GM23338 (cell line): ENCODE measurements around the gene MAP2K5. TPM values are rescaled to one million over a fixed set of nuclear protein-coding genes. Genes with fewer than 3 reads are reported as not detected.

Source experiments
- ATAC-seq: fragments of 200-7000 bp; cut with Tn5 transposase; 3 replicates; pipeline ENCODE4 v1.9.1; 2020
- DNase-seq: peaks from one replicate; pipeline ENCODE4 v3.0.0-alpha.2; 2015; ENCODE audit warnings: low spot score
- H2AFZ ChIP-seq: fragments of 200-600 bp; sonication (generic); 2 replicates; pipeline ENCODE4 v1.8.0; 2016; ENCODE audit warnings: antibody characterized with exemption, mild to moderate bottlenecking, moderate library complexity
- H3F3A ChIP-seq: fragments of 200-600 bp; sonication (generic); replicated peaks from 2 replicates; pipeline ENCODE4 v1.8.0; 2017; ENCODE audit warnings: antibody characterized with exemption, mixed run types, low read depth
- H3K27ac ChIP-seq: fragments of 200-600 bp; sonication (generic); 2 replicates; pipeline ENCODE4 v1.6.1; 2016; ENCODE audit warnings: low read depth
- H3K27me3 ChIP-seq: fragments of 200-600 bp; sonication (generic); 2 replicates; pipeline ENCODE4 v1.8.0; 2016; ENCODE audit warnings: mild to moderate bottlenecking, mixed run types, moderate library complexity; ENCODE audit not compliant: insufficient read depth
- H3K36me3 ChIP-seq: fragments of 200-600 bp; sonication (generic); 2 replicates; pipeline ENCODE4 v1.8.0; 2016; ENCODE audit warnings: mild to moderate bottlenecking; ENCODE audit not compliant: insufficient read depth
- H3K4me1 ChIP-seq: fragments of 200-600 bp; sonication (generic); 2 replicates; pipeline ENCODE4 v1.8.0; 2016; ENCODE audit warnings: mild to moderate bottlenecking, moderate library complexity; ENCODE audit not compliant: insufficient read depth
- H3K4me2 ChIP-seq: fragments of 200-600 bp; sonication (generic); 2 replicates; pipeline ENCODE4 v1.7.1; 2017; ENCODE audit warnings: mixed run types
- H3K4me3 ChIP-seq: fragments of 200-600 bp; sonication (generic); 2 replicates; pipeline ENCODE4 v1.6.1; 2016; ENCODE audit warnings: mixed run types
- H3K79me2 ChIP-seq: fragments of 200-600 bp; sonication (generic); replicated peaks from 2 replicates; pipeline ENCODE4 v1.8.0; 2017; ENCODE audit warnings: mild to moderate bottlenecking; ENCODE audit not compliant: insufficient read depth
- H3K9me2 ChIP-seq: fragments of 200-600 bp; sonication (generic); 2 replicates; pipeline ENCODE4 v1.8.0; 2017; ENCODE audit not compliant: insufficient read depth
- H4K20me1 ChIP-seq: fragments of 200-600 bp; sonication (generic); replicated peaks from 2 replicates; pipeline ENCODE4 v1.8.0; 2017; ENCODE audit warnings: mild to moderate bottlenecking; ENCODE audit not compliant: insufficient read depth
- H3K27ac Mint-ChIP-seq: 2 replicates; pipeline ENCODE4 v1.8.0; 2020; ENCODE audit warnings: inconsistent platforms, mild to moderate bottlenecking, moderate library complexity, mixed read lengths
- H3K27me3 Mint-ChIP-seq: 3 replicates; pipeline ENCODE4 v1.8.0; 2022; ENCODE audit warnings: low read depth, mild to moderate bottlenecking, moderate library complexity, mixed read lengths, inconsistent platforms; ENCODE audit not compliant: insufficient read depth, poor library complexity
- H3K36me3 Mint-ChIP-seq: 3 replicates; pipeline ENCODE4 v1.8.0; 2021; ENCODE audit warnings: low read depth, mild to moderate bottlenecking, inconsistent platforms, moderate library complexity, mixed read lengths
- H3K4me1 Mint-ChIP-seq: 3 replicates; pipeline ENCODE4 v1.8.0; 2020; ENCODE audit warnings: mild to moderate bottlenecking, inconsistent platforms, mixed read lengths
- H3K4me3 Mint-ChIP-seq: 3 replicates; pipeline ENCODE4 v1.8.0; 2021; ENCODE audit warnings: moderate library complexity, mild to moderate bottlenecking, inconsistent platforms, mixed read lengths
- H3K9me3 Mint-ChIP-seq: 3 replicates; pipeline ENCODE4 v1.8.0; 2020; ENCODE audit warnings: moderate library complexity, mild to moderate bottlenecking, inconsistent platforms, mixed read lengths
- CREB1 ChIP-seq: fragments of 250-450 bp; sonication (Bioruptor Pico); IDR thresholded peaks from 2 replicates; pipeline ENCODE4 v1.5.0; 2020; ENCODE audit warnings: low read depth, mild to moderate bottlenecking, moderate library complexity
- EZH2 ChIP-seq: fragments of 200-600 bp; sonication (generic); IDR thresholded peaks from one replicate; pipeline ENCODE4 v1.8.0; 2017; ENCODE audit warnings: antibody characterized with exemption, mild to moderate bottlenecking, low read depth; ENCODE audit not compliant: unreplicated experiment
- EZH2phosphoT487 ChIP-seq: fragments of 200-600 bp; sonication (generic); IDR thresholded peaks from one replicate; pipeline ENCODE4 v1.8.1; 2018; ENCODE audit warnings: antibody characterized with exemption; ENCODE audit not compliant: unreplicated experiment
- JUNB ChIP-seq: IDR thresholded peaks from one replicate; pipeline ENCODE4 v1.6.1; 2016; ENCODE audit warnings: antibody characterized with exemption; ENCODE audit not compliant: unreplicated experiment
- NANOG ChIP-seq: IDR thresholded peaks from 2 replicates; pipeline ENCODE4 v1.6.1; 2016; ENCODE audit warnings: antibody characterized with exemption, borderline replicate concordance
- POLR2AphosphoS5 ChIP-seq: IDR thresholded peaks from 2 replicates; pipeline ENCODE4 v1.6.1; 2016; ENCODE audit warnings: antibody characterized with exemption, low read depth
- STAT1 ChIP-seq: IDR thresholded peaks from one replicate; pipeline ENCODE4 v1.6.1; 2016; ENCODE audit warnings: antibody characterized with exemption; ENCODE audit not compliant: unreplicated experiment
- ZNF114 ChIP-seq: fragments of 250-450 bp; sonication (Bioruptor Pico); IDR thresholded peaks from 2 replicates; pipeline ENCODE4 v1.5.0; 2020; ENCODE audit warnings: mild to moderate bottlenecking, moderate library complexity
- ZNF331 ChIP-seq: fragments of 250-450 bp; sonication (Bioruptor Pico); IDR thresholded peaks from 2 replicates; pipeline ENCODE4 v1.5.0; 2020; ENCODE audit warnings: low read depth, mild to moderate bottlenecking, moderate library complexity
- ZNF462 ChIP-seq: fragments of 250-450 bp; sonication (Bioruptor Pico); IDR thresholded peaks from 2 replicates; pipeline ENCODE4 v1.5.0; 2020; ENCODE audit warnings: mild to moderate bottlenecking, moderate library complexity
- polyA plus RNA-seq: library from polyadenylated mRNA; unstranded; fragments of >200 nt; fragmentation: Nextera tagmentation; extraction: Ambion mirVana; gene quantifications from 2 replicates; pipeline ENCODE4 v1.2.1, GENCODE V29; 2016
- total RNA-seq: library from RNA; depleted of rRNA; stranded (reverse); fragments of >200 nt; shearing (Covaris generic); gene quantifications from 2 replicates; pipeline ENCODE4 v1.2.3, GENCODE V29; 2014
- TF ChIP-seq, protein P1 (sequence below): IDR thresholded peaks from one replicate; pipeline ENCODE4 v1.6.1; 2018; ENCODE audit warnings: antibody characterized with exemption; ENCODE audit not compliant: unreplicated experiment
- TF ChIP-seq, protein P2 (sequence below), 2 experiments: fragments of 200-600 bp in 1 of 2; sonication (generic) in 1 of 2; conservative IDR thresholded peaks; 2 replicates each; pipeline versions ENCODE4 v1.5.1 to v1.6.1; 2016 to 2017; ENCODE audit warnings: antibody characterized with exemption in 2 of 2, low read depth in 2 of 2, mild to moderate bottlenecking in 2 of 2, moderate library complexity in 1 of 2
- TF ChIP-seq, protein P3 (sequence below): IDR thresholded peaks from 2 replicates; pipeline ENCODE4 v1.6.1; 2016; ENCODE audit warnings: antibody characterized with exemption

MAP2K5 gene
- total and polyA plus RNA-seq, 2 experiments from 2014 or later = 6.5 to 13.6 TPM

DNA sequence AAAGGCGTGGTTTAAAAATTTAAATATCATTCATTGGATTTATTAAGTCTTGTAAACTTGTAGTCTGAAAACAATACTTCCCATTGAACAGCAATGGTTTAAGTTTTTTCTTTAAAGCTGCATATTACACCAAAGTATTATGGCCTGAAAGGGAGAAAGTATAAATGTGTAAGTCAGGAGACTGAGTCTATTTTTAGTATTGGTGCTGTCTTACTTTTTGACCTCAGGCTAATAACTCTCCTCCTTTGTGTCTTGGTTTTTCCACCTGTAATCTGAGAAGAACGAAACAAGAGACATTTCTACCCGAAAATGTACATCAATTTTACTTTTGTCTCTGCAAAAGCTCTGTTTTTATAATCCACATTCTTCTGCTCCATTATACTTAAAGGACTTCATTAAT lies 14.0 kb upstream of the MAP2K5 start:
- Histone ChIP-seq H3K27ac (no peak overlapping the region), H3K27me3 (no peaks in the 10 kb centered on the region), H3K36me3 (no peaks in the 10 kb centered on the region), H2AFZ (no peak overlapping the region), H3K4me2 (no peak overlapping the region; the same call in 1 of the 2 replicates), H3K4me3 (no peak overlapping the region), H3K79me2 (no peaks in the 10 kb centered on the region; the same call in 1 of the 2 replicates), H3F3A (no peaks in the 10 kb centered on the region), H4K20me1 (no peaks in the 10 kb centered on the region), H3K4me1 (peaks cover 3% of the 10 kb centered on the region), H3K9me2 (no peaks in the 10 kb centered on the region)
- Mint-ChIP-seq H3K27ac (no peak overlapping the region), H3K4me1 (peaks cover 10% of the 10 kb centered on the region; the same call in 2 of the 3 replicates), H3K9me3 (no peaks in the 10 kb centered on the region), H3K36me3 (no peaks in the 10 kb centered on the region), H3K27me3 (peaks cover 2% of the 10 kb centered on the region), H3K4me3 (no peak overlapping the region)
- ATAC-seq = no peak
- DNase-seq = no peak
- TF ChIP-seq EZH2phosphoT487 (no peak), ZNF331 (CRISPR knock-in tag) (no peak), CREB1 (no peak), EZH2 (no peak), ZNF462 (CRISPR knock-in tag) (no peak), STAT1 (no peak), POLR2AphosphoS5 (no peak), ZNF114 (CRISPR knock-in tag) (no peak), JUNB (no peak), NANOG (no peak)
- TF ChIP-seq, protein P1, sequence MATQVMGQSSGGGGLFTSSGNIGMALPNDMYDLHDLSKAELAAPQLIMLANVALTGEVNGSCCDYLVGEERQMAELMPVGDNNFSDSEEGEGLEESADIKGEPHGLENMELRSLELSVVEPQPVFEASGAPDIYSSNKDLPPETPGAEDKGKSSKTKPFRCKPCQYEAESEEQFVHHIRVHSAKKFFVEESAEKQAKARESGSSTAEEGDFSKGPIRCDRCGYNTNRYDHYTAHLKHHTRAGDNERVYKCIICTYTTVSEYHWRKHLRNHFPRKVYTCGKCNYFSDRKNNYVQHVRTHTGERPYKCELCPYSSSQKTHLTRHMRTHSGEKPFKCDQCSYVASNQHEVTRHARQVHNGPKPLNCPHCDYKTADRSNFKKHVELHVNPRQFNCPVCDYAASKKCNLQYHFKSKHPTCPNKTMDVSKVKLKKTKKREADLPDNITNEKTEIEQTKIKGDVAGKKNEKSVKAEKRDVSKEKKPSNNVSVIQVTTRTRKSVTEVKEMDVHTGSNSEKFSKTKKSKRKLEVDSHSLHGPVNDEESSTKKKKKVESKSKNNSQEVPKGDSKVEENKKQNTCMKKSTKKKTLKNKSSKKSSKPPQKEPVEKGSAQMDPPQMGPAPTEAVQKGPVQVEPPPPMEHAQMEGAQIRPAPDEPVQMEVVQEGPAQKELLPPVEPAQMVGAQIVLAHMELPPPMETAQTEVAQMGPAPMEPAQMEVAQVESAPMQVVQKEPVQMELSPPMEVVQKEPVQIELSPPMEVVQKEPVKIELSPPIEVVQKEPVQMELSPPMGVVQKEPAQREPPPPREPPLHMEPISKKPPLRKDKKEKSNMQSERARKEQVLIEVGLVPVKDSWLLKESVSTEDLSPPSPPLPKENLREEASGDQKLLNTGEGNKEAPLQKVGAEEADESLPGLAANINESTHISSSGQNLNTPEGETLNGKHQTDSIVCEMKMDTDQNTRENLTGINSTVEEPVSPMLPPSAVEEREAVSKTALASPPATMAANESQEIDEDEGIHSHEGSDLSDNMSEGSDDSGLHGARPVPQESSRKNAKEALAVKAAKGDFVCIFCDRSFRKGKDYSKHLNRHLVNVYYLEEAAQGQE = no peak
- TF ChIP-seq, protein P2, sequence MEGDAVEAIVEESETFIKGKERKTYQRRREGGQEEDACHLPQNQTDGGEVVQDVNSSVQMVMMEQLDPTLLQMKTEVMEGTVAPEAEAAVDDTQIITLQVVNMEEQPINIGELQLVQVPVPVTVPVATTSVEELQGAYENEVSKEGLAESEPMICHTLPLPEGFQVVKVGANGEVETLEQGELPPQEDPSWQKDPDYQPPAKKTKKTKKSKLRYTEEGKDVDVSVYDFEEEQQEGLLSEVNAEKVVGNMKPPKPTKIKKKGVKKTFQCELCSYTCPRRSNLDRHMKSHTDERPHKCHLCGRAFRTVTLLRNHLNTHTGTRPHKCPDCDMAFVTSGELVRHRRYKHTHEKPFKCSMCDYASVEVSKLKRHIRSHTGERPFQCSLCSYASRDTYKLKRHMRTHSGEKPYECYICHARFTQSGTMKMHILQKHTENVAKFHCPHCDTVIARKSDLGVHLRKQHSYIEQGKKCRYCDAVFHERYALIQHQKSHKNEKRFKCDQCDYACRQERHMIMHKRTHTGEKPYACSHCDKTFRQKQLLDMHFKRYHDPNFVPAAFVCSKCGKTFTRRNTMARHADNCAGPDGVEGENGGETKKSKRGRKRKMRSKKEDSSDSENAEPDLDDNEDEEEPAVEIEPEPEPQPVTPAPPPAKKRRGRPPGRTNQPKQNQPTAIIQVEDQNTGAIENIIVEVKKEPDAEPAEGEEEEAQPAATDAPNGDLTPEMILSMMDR (conservative IDR thresholded peaks at IDR 0.05; ENCODE audit: low read depth in 2 of 2) = no peak
- TF ChIP-seq, protein P3, sequence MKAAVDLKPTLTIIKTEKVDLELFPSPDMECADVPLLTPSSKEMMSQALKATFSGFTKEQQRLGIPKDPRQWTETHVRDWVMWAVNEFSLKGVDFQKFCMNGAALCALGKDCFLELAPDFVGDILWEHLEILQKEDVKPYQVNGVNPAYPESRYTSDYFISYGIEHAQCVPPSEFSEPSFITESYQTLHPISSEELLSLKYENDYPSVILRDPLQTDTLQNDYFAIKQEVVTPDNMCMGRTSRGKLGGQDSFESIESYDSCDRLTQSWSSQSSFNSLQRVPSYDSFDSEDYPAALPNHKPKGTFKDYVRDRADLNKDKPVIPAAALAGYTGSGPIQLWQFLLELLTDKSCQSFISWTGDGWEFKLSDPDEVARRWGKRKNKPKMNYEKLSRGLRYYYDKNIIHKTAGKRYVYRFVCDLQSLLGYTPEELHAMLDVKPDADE = no peak
